HG02798 (cell line): ENCODE data around the gene LRRC1.
"Not testable (repeated sequence)": the region's sequence is repeated elsewhere in the genome, so short reads cannot be mapped to it uniquely, and the experiment has no call there.

Experiments used
- ATAC-seq: cut with Tn5 transposase; IDR thresholded peaks from one replicate; pipeline ENCODE4 v1.9.1; 2021; ENCODE audit warnings: mild to moderate bottlenecking; ENCODE audit not compliant: unreplicated experiment, poor library complexity

Gene LRRC1

GRCh38 chr6:53792016-53792415, 2.8 kb upstream of the LRRC1 start:
- ATAC-seq = no peak

- no peak for ATAC-seq
Measured at GRCh38 chr6:53792973-53793317, 1.9 kb upstream of the LRRC1 start.

- no peak for ATAC-seq
Measured at GRCh38 chr6:53793318-53794136, 1.3 kb upstream of the LRRC1 start.

GRCh38 chr6:53794137-53794719, 577 bp upstream of the LRRC1 start:
- ATAC-seq = peak; percentile 60

- peak; percentile 21 for ATAC-seq
Measured at GRCh38 chr6:53795340-53795701, 516 bp downstream of the LRRC1 start.

GRCh38 chr6:53795702-53796450, 1.1 kb downstream of the LRRC1 start:
- no peak for ATAC-seq

GRCh38 chr6:53796451-53796780, 1.6 kb downstream of the LRRC1 start:
- no peak for ATAC-seq

GRCh38 chr6:53796791-53797190, 2.0 kb downstream of the LRRC1 start:
- no peak for ATAC-seq

- ATAC-seq = no peak
Measured at GRCh38 chr6:53797304-53797703, 2.5 kb downstream of the LRRC1 start.

- ATAC-seq = no peak
Measured at GRCh38 chr6:53799340-53799739, 4.5 kb downstream of the LRRC1 start.

GRCh38 chr6:53801022-53801421, 6.2 kb downstream of the LRRC1 start:
- no peak for ATAC-seq

- ATAC-seq = no peak
Measured at GRCh38 chr6:53802582-53802981, 7.8 kb downstream of the LRRC1 start.

GRCh38 chr6:53803081-53803860, 8.5 kb downstream of the LRRC1 start:
- no peak for ATAC-seq

GRCh38 chr6:53805016-53805415, 10.2 kb downstream of the LRRC1 start:
- ATAC-seq = no peak

- no peak for ATAC-seq
Measured at GRCh38 chr6:53805725-53806124, 10.9 kb downstream of the LRRC1 start.

- ATAC-seq = not testable (repeated sequence)
Measured at GRCh38 chr6:53807606-53808005, 12.8 kb downstream of the LRRC1 start.

GRCh38 chr6:53808302-53808881, 13.6 kb downstream of the LRRC1 start:
- ATAC-seq = no peak

- no peak for ATAC-seq
Measured at GRCh38 chr6:53809691-53810090, 14.9 kb downstream of the LRRC1 start.

- peak; percentile 92 for ATAC-seq
Measured at GRCh38 chr6:53811082-53811481, 16.3 kb downstream of the LRRC1 start.

- peak; percentile 5 for ATAC-seq
Measured at GRCh38 chr6:53811746-53812145, 16.9 kb downstream of the LRRC1 start.
